HG03432 (cell line): ENCODE data around the gene GRHL1.
"Not testable (repeated sequence)": the region's sequence is repeated elsewhere in the genome, so short reads cannot be mapped to it uniquely, and the experiment has no call there.

Source experiments
- ATAC-seq: cut with Tn5 transposase; IDR thresholded peaks from one replicate; pipeline ENCODE4 v1.9.1; 2021; ENCODE audit warnings: mild to moderate bottlenecking, moderate library complexity; ENCODE audit not compliant: unreplicated experiment

Gene GRHL1

DNA sequence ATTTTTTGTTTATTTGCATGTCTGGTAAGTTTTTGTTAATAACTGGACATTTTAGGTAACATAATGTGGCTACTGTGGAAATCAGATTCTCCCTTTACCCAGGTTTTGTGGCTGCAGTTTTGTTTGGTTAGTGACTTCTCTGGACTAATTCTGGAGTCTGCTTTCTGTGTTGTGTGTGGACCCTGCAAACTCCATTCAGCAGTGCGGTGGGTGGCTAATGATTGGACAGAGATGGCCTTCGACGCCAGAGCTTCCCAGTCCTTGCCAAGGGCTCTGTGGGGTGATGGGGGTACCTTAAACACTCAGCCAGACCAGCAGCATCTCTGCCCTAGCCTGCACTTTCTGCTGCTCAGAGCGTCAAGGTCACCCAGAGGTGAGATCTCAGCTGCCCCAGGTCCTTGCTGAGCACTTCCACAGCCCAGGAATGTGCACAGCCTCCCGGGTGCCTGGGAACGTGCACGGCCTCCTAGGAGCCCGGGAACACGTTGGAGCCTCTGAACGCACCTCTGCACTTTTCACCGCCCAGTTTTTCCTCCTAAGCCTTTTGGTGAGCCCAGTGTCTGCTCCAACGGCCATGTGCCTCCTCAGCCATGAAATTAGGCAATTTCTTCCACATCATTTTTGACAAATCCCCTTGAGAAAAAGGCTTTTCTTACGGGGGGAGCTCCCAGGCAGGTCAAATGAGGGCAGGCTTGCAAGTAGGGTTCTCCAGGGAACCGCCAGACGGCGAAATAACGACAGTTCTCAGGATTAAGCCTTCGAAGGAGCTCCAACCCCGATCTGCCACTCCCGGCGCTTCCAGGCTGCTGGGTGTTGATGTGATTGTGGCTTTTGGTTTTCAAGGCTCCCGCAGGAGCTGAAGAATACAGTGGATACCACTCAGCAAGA lies 56.7 kb downstream of the GRHL1 start:
- no peak for ATAC-seq

DNA sequence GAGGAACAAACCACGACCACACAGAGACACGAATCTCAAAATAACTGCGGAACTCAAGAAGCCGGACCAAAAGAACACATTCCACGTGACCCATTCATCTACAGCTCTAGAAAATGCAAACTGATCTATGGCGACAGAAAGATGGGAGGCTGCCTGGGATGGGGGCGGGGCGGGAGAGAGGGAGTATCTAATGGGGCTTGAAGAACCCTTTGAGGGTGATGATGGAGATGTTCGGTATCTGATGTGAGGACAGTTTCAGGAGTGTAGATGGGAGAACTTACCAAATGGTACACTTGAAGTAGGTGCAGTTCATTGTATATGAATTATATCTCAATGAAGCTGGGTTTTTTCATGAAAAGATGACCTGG lies 57.3 kb downstream of the GRHL1 start:
- no peak for ATAC-seq

- ATAC-seq, result no peak
Observed at GRCh38 chr2:10009271-10009810, 57.8 kb downstream of the GRHL1 start.

DNA sequence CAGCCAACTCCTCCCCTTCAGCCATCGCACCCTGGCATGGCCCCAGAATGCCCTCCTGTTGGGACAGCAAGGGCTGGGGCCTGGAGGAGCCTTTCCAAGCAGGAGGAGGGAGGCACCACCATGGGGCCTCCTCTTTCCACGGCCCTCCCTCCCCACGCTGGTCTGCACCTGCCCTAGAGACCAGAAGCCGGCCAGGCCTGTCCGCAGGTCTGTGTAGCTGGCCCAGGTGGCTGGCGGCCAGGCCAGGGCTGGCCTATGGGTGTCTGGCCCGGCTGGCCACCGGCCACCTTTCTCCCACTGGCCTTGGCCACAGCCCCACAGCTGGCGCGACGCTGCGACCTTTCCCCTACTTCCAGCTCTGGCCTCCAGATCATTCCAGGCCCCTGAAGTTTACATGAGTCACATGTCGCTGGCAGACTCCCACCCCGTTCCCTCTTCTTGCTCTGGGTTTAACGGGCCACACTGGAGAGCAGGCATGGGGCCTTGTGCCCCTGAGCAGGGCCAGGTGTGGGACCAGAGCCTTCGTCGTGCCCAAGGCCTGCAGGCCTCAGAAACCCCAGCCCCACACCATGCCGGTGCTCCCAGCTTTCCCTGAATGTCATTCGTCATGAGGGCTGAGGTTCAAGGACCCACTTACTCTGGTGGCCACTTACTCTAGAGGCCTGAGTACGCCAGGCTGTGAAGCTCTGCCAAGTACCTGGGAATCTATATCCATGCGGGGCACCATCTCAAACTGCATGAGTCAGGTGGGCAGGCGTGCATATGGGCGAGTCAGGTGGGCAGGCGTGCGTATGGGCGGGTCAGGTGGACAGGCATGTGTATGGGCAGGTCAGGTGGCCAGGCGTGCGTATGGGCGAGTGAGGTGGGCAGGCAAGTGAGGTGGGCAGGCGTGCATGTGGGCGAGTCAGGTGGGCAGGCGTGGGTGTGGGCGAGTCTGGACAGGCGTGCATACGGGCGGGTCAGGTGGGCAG lies 58.6 kb downstream of the GRHL1 start:
- ATAC-seq, result no peak

GRCh38 chr2:10010861-10011605 lies 59.5 kb downstream of the GRHL1 start:
- ATAC-seq, result not testable (repeated sequence)

GRCh38 chr2:10011606-10012325 lies 60.3 kb downstream of the GRHL1 start:
- not testable (repeated sequence) for ATAC-seq

DNA sequence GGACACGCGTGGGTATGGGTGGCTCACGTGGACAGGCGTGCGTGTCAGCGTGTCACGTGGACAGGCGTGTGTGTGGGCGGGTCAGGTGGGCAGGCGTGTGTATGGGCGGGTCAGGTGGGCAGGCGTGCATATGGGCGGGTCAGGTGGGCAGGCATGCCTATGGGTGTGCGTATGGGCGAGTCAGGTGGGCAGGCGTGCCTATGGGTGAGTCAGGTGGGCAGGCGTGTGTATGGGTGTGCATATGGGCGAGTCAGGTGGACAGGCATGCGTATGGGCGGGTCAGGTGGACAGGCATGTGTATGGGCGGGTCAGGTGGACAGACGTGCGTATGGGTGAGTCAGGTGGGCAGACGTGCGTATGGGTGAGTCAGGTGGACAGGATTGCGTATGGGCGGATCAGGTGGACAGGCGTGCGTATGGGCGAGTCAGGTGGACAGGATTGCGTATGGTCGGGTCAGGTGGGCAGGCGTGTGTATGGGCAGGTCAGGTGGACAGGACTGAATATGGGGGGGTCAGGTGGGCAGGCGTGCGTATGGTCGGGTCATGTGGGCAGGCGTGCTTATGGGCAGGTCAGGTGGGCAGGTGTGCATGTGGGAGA lies 61.0 kb downstream of the GRHL1 start:
- ATAC-seq, result not testable (repeated sequence)

DNA sequence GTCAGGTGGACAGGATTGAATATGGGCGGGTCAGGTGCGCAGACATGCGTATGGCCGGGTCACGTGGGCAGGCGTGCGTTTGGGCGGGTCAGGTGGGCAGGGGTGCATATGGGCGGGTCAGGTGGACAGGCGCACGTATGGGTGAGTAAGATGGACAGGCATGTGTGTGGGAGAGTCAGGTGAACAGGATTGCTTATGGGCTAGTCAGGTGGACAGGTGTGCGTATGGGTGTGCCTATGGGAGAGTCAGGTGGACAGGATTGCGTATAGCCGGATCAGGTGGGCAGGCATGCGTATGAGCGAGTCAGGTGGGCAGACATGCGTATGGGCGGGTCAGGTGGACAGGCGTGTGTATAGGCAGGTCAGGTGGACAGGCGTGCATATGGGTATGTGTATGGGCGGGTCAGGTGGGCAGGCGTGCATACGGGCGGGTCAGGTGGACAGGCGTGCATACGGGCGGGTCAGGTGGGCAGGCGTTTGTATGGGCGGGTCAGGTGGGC lies 61.5 kb downstream of the GRHL1 start:
- no peak for ATAC-seq

DNA sequence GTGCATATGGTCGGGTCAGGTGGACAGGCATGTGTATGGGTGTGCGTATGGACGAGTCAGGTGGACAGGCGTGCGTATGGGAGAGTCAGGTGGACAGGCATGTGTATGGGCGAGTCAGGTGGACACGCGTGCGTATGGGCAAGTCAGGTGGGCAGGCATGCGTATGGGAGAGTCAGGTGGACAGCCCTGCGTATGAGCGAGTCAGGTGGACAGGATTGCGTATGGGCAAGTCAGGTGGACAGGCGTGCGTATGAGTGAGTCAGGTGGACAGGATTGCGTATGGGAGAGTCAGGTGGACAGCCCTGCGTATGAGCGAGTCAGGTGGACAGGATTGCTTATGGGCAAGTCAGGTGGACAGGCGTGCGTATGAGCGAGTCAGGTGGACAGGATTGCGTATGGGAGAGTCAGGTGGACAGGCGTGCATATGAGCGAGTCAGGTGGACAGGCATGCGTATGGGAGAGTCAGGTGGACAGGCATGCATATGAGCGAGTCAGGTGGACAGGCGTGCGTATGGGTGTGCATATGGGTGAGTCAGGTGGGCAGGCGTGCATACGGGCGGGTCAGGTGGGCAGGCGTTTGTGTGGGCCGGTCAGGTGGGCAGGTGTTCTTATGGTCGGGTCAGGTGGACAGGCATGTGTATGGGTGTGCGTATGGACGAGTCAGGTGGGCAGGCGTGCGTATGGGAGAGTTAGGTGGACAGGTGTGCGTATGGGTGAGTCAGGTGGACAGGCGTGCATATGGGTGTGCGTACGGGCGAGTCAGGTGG lies 62.3 kb downstream of the GRHL1 start:
- not testable (repeated sequence) for ATAC-seq

DNA sequence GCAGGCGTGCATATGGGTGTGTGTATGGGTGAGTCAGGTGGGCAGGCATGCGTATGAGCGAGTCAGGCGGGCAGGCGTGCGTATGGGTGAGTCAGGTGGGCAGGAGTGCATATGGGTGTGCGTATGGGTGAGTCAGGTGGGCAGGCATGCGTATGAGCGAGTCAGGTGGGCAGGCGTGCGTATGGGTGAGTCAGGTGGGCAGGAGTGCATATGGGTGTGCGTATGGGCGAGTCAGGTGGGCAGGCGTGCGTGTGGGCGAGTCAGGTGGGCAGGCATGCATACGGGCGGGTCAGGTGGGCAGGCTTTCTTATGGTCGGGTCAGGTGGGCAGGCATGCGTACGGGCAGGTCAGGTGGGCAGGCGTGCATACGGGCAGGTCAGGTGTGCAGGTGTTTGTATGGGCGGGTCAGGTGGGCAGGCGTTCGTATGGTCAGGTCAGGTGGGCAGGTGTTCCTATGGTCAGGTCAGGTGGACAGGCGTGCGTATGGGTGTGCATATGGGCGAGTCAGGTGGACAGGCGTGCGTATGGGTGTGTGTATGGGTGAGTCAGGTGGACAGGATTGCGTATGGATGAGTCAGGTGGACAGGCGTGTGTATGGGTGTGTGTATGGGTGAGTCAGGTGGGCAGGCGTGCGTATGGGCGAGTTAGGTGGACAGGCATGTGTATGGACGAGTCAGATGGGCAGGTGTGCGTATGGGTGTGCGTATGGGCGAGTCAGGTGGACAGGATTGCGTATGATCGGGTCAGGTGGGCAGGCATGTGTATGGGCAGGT lies 63.1 kb downstream of the GRHL1 start:
- no peak for ATAC-seq

GRCh38 chr2:10015376-10015989 lies 64.0 kb downstream of the GRHL1 start:
- ATAC-seq, result not testable (repeated sequence)

GRCh38 chr2:10016001-10016801 lies 64.7 kb downstream of the GRHL1 start:
- ATAC-seq, result no peak

DNA sequence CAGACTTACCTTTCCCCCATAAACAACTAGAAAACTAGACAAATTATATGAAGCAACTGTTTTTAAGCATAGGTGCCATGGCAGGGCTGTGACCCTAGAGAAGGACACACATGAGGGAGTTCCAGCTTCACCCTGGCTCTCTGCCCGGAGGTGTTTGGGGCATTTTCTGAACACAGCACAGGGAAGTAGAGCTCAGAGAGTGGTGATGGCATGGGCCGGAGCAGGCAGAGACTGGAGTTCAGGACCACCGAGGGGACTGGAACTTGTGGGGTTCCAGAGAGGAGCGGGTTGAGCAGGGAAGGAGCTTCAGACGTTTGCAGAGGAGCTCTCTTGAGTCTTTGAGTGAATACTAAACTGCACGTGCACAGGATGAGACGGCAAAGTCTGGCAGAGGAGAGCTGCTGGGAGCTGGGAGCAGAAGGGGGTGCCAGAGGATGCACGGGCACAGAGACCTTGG lies 65.3 kb downstream of the GRHL1 start:
- no peak for ATAC-seq

GRCh38 chr2:10017313-10017941 lies 65.9 kb downstream of the GRHL1 start:
- ATAC-seq, result no peak

GRCh38 chr2:10019174-10019573 lies 67.7 kb downstream of the GRHL1 start:
- no peak for ATAC-seq
